Mesendoderm (in vitro differentiated cells): Measurements from ENCODE around the gene CDCA5.

Experiments used
- DNase-seq: peaks from one replicate; pipeline ENCODE4 v3.0.0; 2013
- H2AK5ac ChIP-seq: 2 replicates; pipeline ENCODE4 v1.6.1; 2013; ENCODE audit warnings: low read length, inconsistent platforms
- H2BK120ac ChIP-seq: 2 replicates; pipeline ENCODE4 v1.6.1; 2013; ENCODE audit warnings: low read depth, mild to moderate bottlenecking, low read length, moderate library complexity, mixed read lengths
- H2BK15ac ChIP-seq: replicated peaks from 2 replicates; pipeline ENCODE4 v1.6.1; 2013; ENCODE audit warnings: low read depth, mild to moderate bottlenecking, moderate library complexity
- H2BK5ac ChIP-seq: 2 replicates; pipeline ENCODE4 v1.6.1; 2013; ENCODE audit warnings: low read length, inconsistent platforms
- H3K18ac ChIP-seq: 2 replicates; pipeline ENCODE4 v1.6.1; 2013; ENCODE audit warnings: mild to moderate bottlenecking, low read length, mixed read lengths
- H3K23ac ChIP-seq: one replicate; pipeline ENCODE4 v1.6.1; 2013; ENCODE audit warnings: low read length
- H3K27ac ChIP-seq: 2 replicates; pipeline ENCODE4 v1.5.1; 2013; ENCODE audit warnings: low read depth, mild to moderate bottlenecking, inconsistent platforms, low read length, moderate library complexity
- H3K27me3 ChIP-seq: 2 replicates; pipeline ENCODE4 v1.6.1; 2013; ENCODE audit warnings: low read length, control low read depth, mild to moderate bottlenecking, inconsistent platforms; ENCODE audit not compliant: insufficient read depth, poor library complexity
- H3K36me3 ChIP-seq: 2 replicates; pipeline ENCODE4 v1.6.1; 2013; ENCODE audit warnings: low read length, inconsistent platforms; ENCODE audit not compliant: control insufficient read depth, insufficient read depth
- H3K4ac ChIP-seq: one replicate; pipeline ENCODE4 v1.6.1; 2013; ENCODE audit warnings: low read depth, mild to moderate bottlenecking, low read length, moderate library complexity
- H3K4me1 ChIP-seq: 2 replicates; pipeline ENCODE4 v1.6.1; 2013; ENCODE audit warnings: low read depth, low read length, inconsistent platforms; ENCODE audit not compliant: control insufficient read depth
- H3K4me2 ChIP-seq: 2 replicates; pipeline ENCODE4 v1.6.1; 2013; ENCODE audit warnings: low read length
- H3K4me3 ChIP-seq: 2 replicates; pipeline ENCODE4 v1.5.1; 2013; ENCODE audit warnings: mild to moderate bottlenecking, low read length
- H3K56ac ChIP-seq: one replicate; pipeline ENCODE4 v1.6.1; 2013; ENCODE audit warnings: low read length
- H3K79me1 ChIP-seq: 2 replicates; pipeline ENCODE4 v1.6.1; 2013; ENCODE audit warnings: low read length, inconsistent platforms
- H3K79me2 ChIP-seq: 2 replicates; pipeline ENCODE4 v1.6.1; 2013; ENCODE audit warnings: mild to moderate bottlenecking, low read length; ENCODE audit not compliant: control insufficient read depth, insufficient read depth
- H3K9ac ChIP-seq: 2 replicates; pipeline ENCODE4 v1.6.1; 2013; ENCODE audit warnings: low read length, inconsistent platforms
- H4K5ac ChIP-seq: one replicate; pipeline ENCODE4 v1.6.1; 2013; ENCODE audit warnings: low read length
- H4K8ac ChIP-seq: one replicate; pipeline ENCODE4 v1.6.1; 2013; ENCODE audit warnings: low read depth, mild to moderate bottlenecking, control low read depth, low read length, moderate library complexity
- WGBS: extraction: QIAGEN DNeasy Blood & Tissue Kit; methylation state at CpG from one replicate; pipeline ENCODE4 v1.1.7; 2013; ENCODE audit warnings: low lambda C conversion rate, missing lambda C conversion rate; ENCODE audit not compliant: insufficient coverage; ENCODE audit errors: extremely low coverage; 5-methylcytosine and 5-hydroxymethylcytosine counted together

The CDCA5 gene

GRCh38 chr11:65107751-65108468 lies 24.1 kb upstream of the CDCA5 start:
- Histone ChIP-seq H3K9ac (no peak overlapping the region), H4K5ac (no peak overlapping the region), H3K27me3 (no peaks in the 10 kb centered on the region), H3K27ac (no peak overlapping the region), H2AK5ac (no peak overlapping the region), H3K23ac (no peak overlapping the region), H3K79me2 (no peaks in the 10 kb centered on the region), H3K18ac (no peak overlapping the region), H3K4me3 (no peak overlapping the region), H3K36me3 (no peaks in the 10 kb centered on the region), H2BK5ac (no peak overlapping the region), H3K4ac (no peak overlapping the region), H2BK120ac (no peak overlapping the region), H3K56ac (no peak overlapping the region), H3K4me1 (peaks cover 2% of the 10 kb centered on the region), H4K8ac (no peak overlapping the region), H3K79me1 (no peaks in the 10 kb centered on the region), H2BK15ac (no peak overlapping the region), H3K4me2 (no peak overlapping the region)
- WGBS: no CpG with 5 or more reads among the region's 52 CpGs
- no peak for DNase-seq

GRCh38 chr11:65107078-65107477 lies 23.2 kb upstream of the CDCA5 start:
- no peak overlapping the region for H3K9ac ChIP-seq
- no peak overlapping the region for H3K18ac ChIP-seq
- no peak overlapping the region for H3K4me2 ChIP-seq
- no peak overlapping the region for H4K5ac ChIP-seq
- no peak overlapping the region for H4K8ac ChIP-seq
- H3K27ac ChIP-seq: no peak overlapping the region
- no peak overlapping the region for H2AK5ac ChIP-seq
- WGBS: no CpG with 5 or more reads among the region's 15 CpGs
- no peak overlapping the region for H3K56ac ChIP-seq
- no peak overlapping the region for H3K4ac ChIP-seq
- H3K23ac ChIP-seq: no peak overlapping the region
- no peaks in the 10 kb centered on the region for H3K36me3 ChIP-seq
- no peak for DNase-seq
- no peak overlapping the region for H2BK120ac ChIP-seq
- no peak overlapping the region for H3K4me3 ChIP-seq
- no peak overlapping the region for H2BK15ac ChIP-seq
- no peak overlapping the region for H2BK5ac ChIP-seq
- no peaks in the 10 kb centered on the region for H3K79me2 ChIP-seq
- no peaks in the 10 kb centered on the region for H3K27me3 ChIP-seq
- no peaks in the 10 kb centered on the region for H3K79me1 ChIP-seq
- peaks cover 2% of the 10 kb centered on the region for H3K4me1 ChIP-seq

- no peak overlapping the region for H2BK5ac ChIP-seq
- H3K18ac ChIP-seq: no peak overlapping the region
- H3K79me2 ChIP-seq: no peaks in the 10 kb centered on the region
- no peaks in the 10 kb centered on the region for H3K79me1 ChIP-seq
- WGBS: no CpG with 5 or more reads among the region's 4 CpGs
- no peak overlapping the region for H4K5ac ChIP-seq
- no peak overlapping the region for H3K4me3 ChIP-seq
- H3K9ac ChIP-seq: no peak overlapping the region
- H3K23ac ChIP-seq: no peak overlapping the region
- no peak overlapping the region for H2BK15ac ChIP-seq
- no peak overlapping the region for H2BK120ac ChIP-seq
- no peaks in the 10 kb centered on the region for H3K36me3 ChIP-seq
- no peak overlapping the region for H3K4me2 ChIP-seq
- H3K27me3 ChIP-seq: no peaks in the 10 kb centered on the region
- no peak overlapping the region for H2AK5ac ChIP-seq
- no peaks in the 10 kb centered on the region for H3K4me1 ChIP-seq
- H4K8ac ChIP-seq: no peak overlapping the region
- H3K56ac ChIP-seq: no peak overlapping the region
- no peak overlapping the region for H3K27ac ChIP-seq
- no peak overlapping the region for H3K4ac ChIP-seq
- no peak for DNase-seq
Measured at GRCh38 chr11:65104628-65105027, 20.8 kb upstream of the CDCA5 start.

GRCh38 chr11:65103476-65103875 lies 19.6 kb upstream of the CDCA5 start:
- Histone ChIP-seq H3K4me1 (no peaks in the 10 kb centered on the region), H2BK15ac (no peak overlapping the region), H4K5ac (no peak overlapping the region), H3K27me3 (no peaks in the 10 kb centered on the region), H2AK5ac (no peak overlapping the region), H3K23ac (no peak overlapping the region), H3K9ac (no peak overlapping the region), H3K18ac (no peak overlapping the region), H3K4ac (no peak overlapping the region), H3K36me3 (no peaks in the 10 kb centered on the region), H3K4me3 (no peak overlapping the region), H2BK5ac (no peak overlapping the region), H3K27ac (no peak overlapping the region), H3K79me1 (peaks cover under 1% of the 10 kb centered on the region), H3K56ac (no peak overlapping the region), H3K4me2 (no peak overlapping the region), H2BK120ac (no peak overlapping the region), H3K79me2 (no peaks in the 10 kb centered on the region), H4K8ac (no peak overlapping the region)
- DNase-seq: no peak

GRCh38 chr11:65102142-65103095 lies 18.6 kb upstream of the CDCA5 start:
- Histone ChIP-seq H3K4me3 (no peak overlapping the region), H3K79me1 (peaks cover 2% of the 10 kb centered on the region), H2AK5ac (no peak overlapping the region), H2BK15ac (no peak overlapping the region), H3K4me1 (no peaks in the 10 kb centered on the region), H3K4me2 (no peak overlapping the region), H4K8ac (no peak overlapping the region), H3K27ac (no peak overlapping the region), H3K27me3 (no peaks in the 10 kb centered on the region), H3K36me3 (peaks cover 2% of the 10 kb centered on the region), H3K18ac (no peak overlapping the region), H3K79me2 (no peaks in the 10 kb centered on the region), H3K23ac (no peak overlapping the region), H4K5ac (no peak overlapping the region), H3K9ac (no peak overlapping the region), H2BK5ac (no peak overlapping the region), H3K4ac (no peak overlapping the region), H2BK120ac (no peak overlapping the region), H3K56ac (no peak overlapping the region)
- no peak for DNase-seq
- WGBS: no CpG with 5 or more reads among the region's 8 CpGs
